ENCODE results near the gene SLAIN1. TPM values are rescaled to one million over a fixed set of nuclear protein-coding genes. Genes with fewer than 3 reads are reported as not detected.

SLAIN1 gene
- total RNA-seq, 1 experiment from 2014 or later: not detected

DNA sequence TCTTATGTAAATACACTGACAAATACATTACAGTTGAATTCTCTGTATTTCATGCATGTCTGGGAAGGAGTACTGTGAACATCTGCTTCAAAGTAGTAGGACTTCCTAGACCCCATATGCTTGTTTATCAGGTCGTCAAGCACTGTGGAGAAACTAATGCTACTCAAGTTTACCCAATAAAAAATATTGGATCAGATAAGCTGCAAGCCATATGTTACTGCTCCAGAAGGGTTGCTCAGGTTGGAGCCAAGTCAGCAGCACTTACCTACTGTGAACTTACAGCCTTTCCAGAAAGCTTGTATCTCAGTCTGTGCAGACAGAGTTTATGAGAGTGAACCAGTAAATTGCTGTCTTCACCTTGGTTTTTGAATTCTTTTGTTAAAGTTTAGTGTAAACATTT is 36.2 kb downstream of the SLAIN1 start:
- no TSS peak for BruUV-seq (replicated peaks)

GRCh38 chr13:77737583-77738200 is 40.2 kb downstream of the SLAIN1 start:
- no TSS peak for BruUV-seq (replicated peaks)
- no peak for DNase-seq (ENCODE audit: unreplicated experiment)
- intact Hi-C loops (cut with micrococcal nuclease): no loop called here
- Mint-ChIP-seq H3K27ac (ENCODE audit: low read depth, unreplicated experiment) (no peak overlapping the region), H3K27me3 (ENCODE audit: insufficient read depth, unreplicated experiment) (peaks cover 50% of the 10 kb centered on the region), H3K9me3 (ENCODE audit: unreplicated experiment) (no peaks in the 10 kb centered on the region), H3K4me1 (ENCODE audit: insufficient read depth, unreplicated experiment) (no peaks in the 10 kb centered on the region), H3K4me3 (ENCODE audit: unreplicated experiment) (no peak overlapping the region), H3K36me3 (ENCODE audit: insufficient read depth, unreplicated experiment) (no peaks in the 10 kb centered on the region)
- TF ChIP-seq, protein P1, sequence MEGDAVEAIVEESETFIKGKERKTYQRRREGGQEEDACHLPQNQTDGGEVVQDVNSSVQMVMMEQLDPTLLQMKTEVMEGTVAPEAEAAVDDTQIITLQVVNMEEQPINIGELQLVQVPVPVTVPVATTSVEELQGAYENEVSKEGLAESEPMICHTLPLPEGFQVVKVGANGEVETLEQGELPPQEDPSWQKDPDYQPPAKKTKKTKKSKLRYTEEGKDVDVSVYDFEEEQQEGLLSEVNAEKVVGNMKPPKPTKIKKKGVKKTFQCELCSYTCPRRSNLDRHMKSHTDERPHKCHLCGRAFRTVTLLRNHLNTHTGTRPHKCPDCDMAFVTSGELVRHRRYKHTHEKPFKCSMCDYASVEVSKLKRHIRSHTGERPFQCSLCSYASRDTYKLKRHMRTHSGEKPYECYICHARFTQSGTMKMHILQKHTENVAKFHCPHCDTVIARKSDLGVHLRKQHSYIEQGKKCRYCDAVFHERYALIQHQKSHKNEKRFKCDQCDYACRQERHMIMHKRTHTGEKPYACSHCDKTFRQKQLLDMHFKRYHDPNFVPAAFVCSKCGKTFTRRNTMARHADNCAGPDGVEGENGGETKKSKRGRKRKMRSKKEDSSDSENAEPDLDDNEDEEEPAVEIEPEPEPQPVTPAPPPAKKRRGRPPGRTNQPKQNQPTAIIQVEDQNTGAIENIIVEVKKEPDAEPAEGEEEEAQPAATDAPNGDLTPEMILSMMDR (IDR thresholded peaks at IDR 0.05; ENCODE audit: unreplicated experiment): no peak
- ChIA-PET CTCF (interaction anchor here (1.1 to 1.2 kb wide), 2 partner anchors 12 to 15 kb away, joined by 3 to 4 read pairs; no protein-coding TSS in a partner anchor), POLR2A (interaction anchor here (0.7 kb wide), 1 partner anchor 36 kb away, joined by 3 read pairs; no protein-coding TSS in a partner anchor)

More for the DNA sequence above, 36.2 kb downstream of the SLAIN1 start:
- ChIA-PET CTCF (interaction anchor here (1.3 kb wide), 1 partner anchor 18 kb away, joined by 4 read pairs; no protein-coding TSS in a partner anchor), POLR2A (interaction anchor here (0.5 kb wide), 1 partner anchor 131 kb away, joined by 3 read pairs; no protein-coding TSS in a partner anchor)
- Mint-ChIP-seq H3K27ac (ENCODE audit: low read depth, unreplicated experiment) (no peak overlapping the region), H3K9me3 (ENCODE audit: unreplicated experiment) (no peaks in the 10 kb centered on the region), H3K4me3 (ENCODE audit: unreplicated experiment) (no peak overlapping the region), H3K4me1 (ENCODE audit: insufficient read depth, unreplicated experiment) (no peaks in the 10 kb centered on the region), H3K36me3 (ENCODE audit: insufficient read depth, unreplicated experiment) (no peaks in the 10 kb centered on the region), H3K27me3 (ENCODE audit: insufficient read depth, unreplicated experiment) (peaks cover 41% of the 10 kb centered on the region)
- DNase-seq (ENCODE audit: unreplicated experiment): no peak
- intact Hi-C loops (cut with micrococcal nuclease): no loop called here
- TF ChIP-seq, protein P1 (IDR thresholded peaks at IDR 0.05; ENCODE audit: unreplicated experiment): no peak

DNA sequence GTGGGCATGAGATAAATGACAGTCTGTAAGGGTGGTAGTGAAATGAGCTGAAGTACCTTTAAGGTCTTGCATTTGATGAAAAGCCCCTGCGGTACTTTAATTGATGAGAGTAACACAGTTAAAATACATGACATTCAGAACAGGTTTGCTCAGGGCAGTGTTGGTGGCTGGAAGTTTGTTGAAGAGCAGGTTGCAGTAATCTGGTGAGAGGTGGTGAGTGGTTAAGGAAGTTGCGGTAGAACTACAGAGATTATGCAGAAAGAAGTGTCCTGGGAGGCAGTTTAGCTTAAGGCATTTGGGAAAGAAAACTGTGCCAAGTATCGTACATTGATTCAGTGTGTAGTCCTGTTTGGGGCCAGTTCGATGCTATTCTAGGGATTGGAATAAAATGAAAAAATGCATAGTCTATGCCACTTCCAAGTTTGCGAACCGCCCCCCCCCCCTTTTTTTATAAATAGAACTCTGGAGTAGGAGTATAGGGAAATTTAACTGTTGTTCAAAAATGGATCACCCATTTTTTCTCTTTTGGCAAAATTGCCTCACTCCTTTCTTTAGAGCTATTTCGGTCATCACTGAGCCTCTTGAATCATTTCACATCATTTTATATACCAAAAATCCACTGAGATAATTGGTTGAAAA is 42.7 kb downstream of the SLAIN1 start:
- H3K4me1 Mint-ChIP-seq (ENCODE audit: insufficient read depth, unreplicated experiment): no peaks in the 10 kb centered on the region
- intact Hi-C loops (cut with micrococcal nuclease): no loop called here
- H3K9me3 Mint-ChIP-seq (ENCODE audit: unreplicated experiment): no peaks in the 10 kb centered on the region
- ChIA-PET POLR2A (no interaction called here), CTCF (interaction anchor here (0.7 to 1.4 kb wide), 4 partner anchors 11 to 922 kb away, joined by 3 to 6 read pairs (median 4); no protein-coding TSS in a partner anchor)
- peaks cover 69% of the 10 kb centered on the region for H3K27me3 Mint-ChIP-seq (ENCODE audit: insufficient read depth, unreplicated experiment)
- no TSS peak for BruUV-seq (replicated peaks)
- H3K36me3 Mint-ChIP-seq (ENCODE audit: insufficient read depth, unreplicated experiment): no peaks in the 10 kb centered on the region
- TF ChIP-seq, protein P1 (IDR thresholded peaks at IDR 0.05; ENCODE audit: unreplicated experiment): no peak
- no peak overlapping the region for H3K4me3 Mint-ChIP-seq (ENCODE audit: unreplicated experiment)
- no peak for DNase-seq (ENCODE audit: unreplicated experiment)
- no peak overlapping the region for H3K27ac Mint-ChIP-seq (ENCODE audit: low read depth, unreplicated experiment)

GRCh38 chr13:77740931-77741596 is 43.6 kb downstream of the SLAIN1 start:
- TF ChIP-seq, protein P1 (IDR thresholded peaks at IDR 0.05; ENCODE audit: unreplicated experiment): no peak
- no peak overlapping the region for H3K4me3 Mint-ChIP-seq (ENCODE audit: unreplicated experiment)
- peaks cover 77% of the 10 kb centered on the region for H3K27me3 Mint-ChIP-seq (ENCODE audit: insufficient read depth, unreplicated experiment)
- no peak overlapping the region for H3K27ac Mint-ChIP-seq (ENCODE audit: low read depth, unreplicated experiment)
- no TSS peak for BruUV-seq (replicated peaks)
- no peaks in the 10 kb centered on the region for H3K9me3 Mint-ChIP-seq (ENCODE audit: unreplicated experiment)
- CTCF ChIA-PET: interaction anchor here (0.7 to 1.4 kb wide), 4 partner anchors 10 to 922 kb away, joined by 3 to 6 read pairs (median 4); no protein-coding TSS in a partner anchor
- no peaks in the 10 kb centered on the region for H3K4me1 Mint-ChIP-seq (ENCODE audit: insufficient read depth, unreplicated experiment)
- intact Hi-C loops (cut with micrococcal nuclease): no loop called here
- DNase-seq (ENCODE audit: unreplicated experiment): no peak
- POLR2A ChIA-PET: no interaction called here
- no peaks in the 10 kb centered on the region for H3K36me3 Mint-ChIP-seq (ENCODE audit: insufficient read depth, unreplicated experiment)
